WTC11 (cell line): ENCODE data around the gene FGR.
"Not testable (repeated sequence)": the region's sequence is repeated elsewhere in the genome, so short reads cannot be mapped to it uniquely, and the experiment has no call there.

ENCODE experiments used
- CREB1 ChIP-seq: sonication (generic); formaldehyde crosslinking; IDR thresholded peaks from 2 replicates; pipeline ENCODE4 v1.8.0; 2023; ENCODE audit warnings: mild to moderate bottlenecking, missing genetic modification reagents
- CREM ChIP-seq: sonication (generic); formaldehyde crosslinking; IDR thresholded peaks from 2 replicates; pipeline ENCODE4 v1.8.1; 2022; ENCODE audit warnings: mild to moderate bottlenecking, missing genetic modification reagents, moderate library complexity
- RELA ChIP-seq: sonication (generic); formaldehyde crosslinking; IDR thresholded peaks from 2 replicates; pipeline ENCODE4 v1.8.1; 2022; ENCODE audit warnings: missing genetic modification reagents, mild to moderate bottlenecking, borderline replicate concordance
- RORB ChIP-seq: fragments of 250-450 bp; sonication (Bioruptor Pico); IDR thresholded peaks from 2 replicates; pipeline ENCODE4 v1.9.0; 2021; ENCODE audit warnings: mild to moderate bottlenecking
- SOX15 ChIP-seq: fragments of 250-450 bp; sonication (Bioruptor Pico); IDR thresholded peaks from 2 replicates; pipeline ENCODE4 v1.9.0; 2021; ENCODE audit warnings: mild to moderate bottlenecking
- TCF7 ChIP-seq: sonication (generic); formaldehyde crosslinking; IDR thresholded peaks from 2 replicates; pipeline ENCODE4 v1.8.0; 2022; ENCODE audit warnings: mild to moderate bottlenecking, low read depth, missing genetic modification reagents, moderate library complexity
- ZBTB43 ChIP-seq: sonication (generic); formaldehyde crosslinking; IDR thresholded peaks from 2 replicates; pipeline ENCODE4 v1.8.1; 2023; ENCODE audit warnings: mild to moderate bottlenecking, missing genetic modification reagents
- ZNF219 ChIP-seq: sonication (generic); formaldehyde crosslinking; IDR thresholded peaks from 2 replicates; pipeline ENCODE4 v1.8.0; 2023; ENCODE audit warnings: missing genetic modification reagents, mild to moderate bottlenecking, borderline replicate concordance
- ZNF423 ChIP-seq: fragments of 250-450 bp; sonication (Bioruptor Pico); IDR thresholded peaks from 2 replicates; pipeline ENCODE4 v2.1.2; 2022; ENCODE audit warnings: mild to moderate bottlenecking, moderate library complexity
- TF ChIP-seq, protein P1 (sequence below): sonication (generic); formaldehyde crosslinking; IDR thresholded peaks from 2 replicates; pipeline ENCODE4 v1.8.1; 2023; ENCODE audit warnings: mild to moderate bottlenecking, missing genetic modification reagents, moderate library complexity
- TF ChIP-seq, protein P2 (sequence below): fragments of 200-600 bp; IDR thresholded peaks from 2 replicates; pipeline ENCODE4 v1.8.0; 2022; ENCODE audit warnings: antibody characterized with exemption

DNA sequence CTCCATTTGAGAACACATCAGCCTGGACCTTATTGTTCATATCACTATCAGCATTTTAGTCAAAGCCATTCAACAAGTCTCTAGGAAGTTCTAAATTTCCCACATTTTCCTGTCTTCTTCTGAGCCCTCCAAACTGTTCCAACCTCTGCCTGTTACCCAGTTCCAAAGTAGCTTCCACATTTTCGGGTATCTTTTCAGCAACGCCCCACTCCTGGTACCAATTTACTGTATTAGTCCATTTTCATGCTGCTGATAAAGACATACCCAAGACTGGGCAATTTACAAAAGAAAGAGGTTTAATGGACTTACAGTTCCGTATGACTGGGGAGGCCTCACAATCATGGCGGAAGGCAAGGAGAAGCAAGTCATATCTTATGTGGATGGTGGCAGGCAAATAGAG lies 46.6 kb upstream of the FGR start:
- TF ChIP-seq RELA (CRISPR knock-in tag); CREM (CRISPR knock-in tag); ZBTB43 (CRISPR knock-in tag); TCF7 (CRISPR knock-in tag); SOX15 (CRISPR knock-in tag); ZNF423 (CRISPR knock-in tag); RORB; CREB1 (CRISPR knock-in tag); ZNF219 (CRISPR knock-in tag): not testable (repeated sequence)
- TF ChIP-seq, protein P1, sequence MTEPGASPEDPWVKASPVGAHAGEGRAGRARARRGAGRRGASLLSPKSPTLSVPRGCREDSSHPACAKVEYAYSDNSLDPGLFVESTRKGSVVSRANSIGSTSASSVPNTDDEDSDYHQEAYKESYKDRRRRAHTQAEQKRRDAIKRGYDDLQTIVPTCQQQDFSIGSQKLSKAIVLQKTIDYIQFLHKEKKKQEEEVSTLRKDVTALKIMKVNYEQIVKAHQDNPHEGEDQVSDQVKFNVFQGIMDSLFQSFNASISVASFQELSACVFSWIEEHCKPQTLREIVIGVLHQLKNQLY = not testable (repeated sequence)
- TF ChIP-seq, protein P2, sequence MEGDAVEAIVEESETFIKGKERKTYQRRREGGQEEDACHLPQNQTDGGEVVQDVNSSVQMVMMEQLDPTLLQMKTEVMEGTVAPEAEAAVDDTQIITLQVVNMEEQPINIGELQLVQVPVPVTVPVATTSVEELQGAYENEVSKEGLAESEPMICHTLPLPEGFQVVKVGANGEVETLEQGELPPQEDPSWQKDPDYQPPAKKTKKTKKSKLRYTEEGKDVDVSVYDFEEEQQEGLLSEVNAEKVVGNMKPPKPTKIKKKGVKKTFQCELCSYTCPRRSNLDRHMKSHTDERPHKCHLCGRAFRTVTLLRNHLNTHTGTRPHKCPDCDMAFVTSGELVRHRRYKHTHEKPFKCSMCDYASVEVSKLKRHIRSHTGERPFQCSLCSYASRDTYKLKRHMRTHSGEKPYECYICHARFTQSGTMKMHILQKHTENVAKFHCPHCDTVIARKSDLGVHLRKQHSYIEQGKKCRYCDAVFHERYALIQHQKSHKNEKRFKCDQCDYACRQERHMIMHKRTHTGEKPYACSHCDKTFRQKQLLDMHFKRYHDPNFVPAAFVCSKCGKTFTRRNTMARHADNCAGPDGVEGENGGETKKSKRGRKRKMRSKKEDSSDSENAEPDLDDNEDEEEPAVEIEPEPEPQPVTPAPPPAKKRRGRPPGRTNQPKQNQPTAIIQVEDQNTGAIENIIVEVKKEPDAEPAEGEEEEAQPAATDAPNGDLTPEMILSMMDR = not testable (repeated sequence)
